ENCODE measurements around the gene COPG1.

DNA sequence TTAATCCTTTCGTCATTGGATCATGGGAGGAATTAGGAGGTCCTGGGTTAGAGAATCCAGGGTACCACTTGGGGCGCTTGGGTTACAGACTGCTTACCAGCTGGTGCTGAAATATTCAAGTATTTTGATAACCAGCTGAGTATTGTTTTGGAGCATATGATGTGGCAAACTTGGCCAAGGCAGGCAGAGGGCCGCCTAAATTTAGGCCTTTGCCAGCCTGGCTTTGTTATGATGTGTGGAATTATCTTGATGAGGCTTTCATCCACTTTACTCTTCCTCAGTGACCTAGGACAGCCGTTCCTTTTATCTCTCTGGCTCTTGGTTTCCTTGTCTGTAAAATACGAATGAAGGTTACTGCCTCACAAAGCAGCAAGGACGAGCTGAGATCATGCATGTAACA, 6.9 kb downstream of the COPG1 start:
- TF ChIP-seq, protein P1, sequence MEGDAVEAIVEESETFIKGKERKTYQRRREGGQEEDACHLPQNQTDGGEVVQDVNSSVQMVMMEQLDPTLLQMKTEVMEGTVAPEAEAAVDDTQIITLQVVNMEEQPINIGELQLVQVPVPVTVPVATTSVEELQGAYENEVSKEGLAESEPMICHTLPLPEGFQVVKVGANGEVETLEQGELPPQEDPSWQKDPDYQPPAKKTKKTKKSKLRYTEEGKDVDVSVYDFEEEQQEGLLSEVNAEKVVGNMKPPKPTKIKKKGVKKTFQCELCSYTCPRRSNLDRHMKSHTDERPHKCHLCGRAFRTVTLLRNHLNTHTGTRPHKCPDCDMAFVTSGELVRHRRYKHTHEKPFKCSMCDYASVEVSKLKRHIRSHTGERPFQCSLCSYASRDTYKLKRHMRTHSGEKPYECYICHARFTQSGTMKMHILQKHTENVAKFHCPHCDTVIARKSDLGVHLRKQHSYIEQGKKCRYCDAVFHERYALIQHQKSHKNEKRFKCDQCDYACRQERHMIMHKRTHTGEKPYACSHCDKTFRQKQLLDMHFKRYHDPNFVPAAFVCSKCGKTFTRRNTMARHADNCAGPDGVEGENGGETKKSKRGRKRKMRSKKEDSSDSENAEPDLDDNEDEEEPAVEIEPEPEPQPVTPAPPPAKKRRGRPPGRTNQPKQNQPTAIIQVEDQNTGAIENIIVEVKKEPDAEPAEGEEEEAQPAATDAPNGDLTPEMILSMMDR (IDR thresholded peaks at IDR 0.05; ENCODE audit: insufficient read depth, low read depth, low read length) = no peak
- no peak for TF ChIP-seq EZH2 (IDR thresholded peaks at IDR 0.05; ENCODE audit: insufficient read depth, low read length)

Data from astrocyte (in vitro differentiated cells and primary cell).